K562 (cell line): ENCODE results near the gene SMAD3. TPM values are rescaled to one million over a fixed set of nuclear protein-coding genes. Genes with fewer than 3 reads are reported as not detected.

Experiments
- BCOR ChIP-seq: fragments of 450-650 bp; IDR thresholded peaks from 2 replicates; pipeline ENCODE4 v1.6.1; 2016
- COPS2 ChIP-seq: fragments of 450-650 bp; conservative IDR thresholded peaks from 2 replicates; pipeline ENCODE4 v1.6.1; 2016; ENCODE audit warnings: mild to moderate bottlenecking, moderate library complexity
- ETS1 ChIP-seq: conservative IDR thresholded peaks from 2 replicates; pipeline ENCODE4 v1.6.1; 2011; ENCODE audit warnings: low read depth, mild to moderate bottlenecking, low read length; ENCODE audit not compliant: control insufficient read depth
- EWSR1 ChIP-seq: fragments of 450-650 bp; IDR thresholded peaks from 2 replicates; pipeline ENCODE4 v1.6.1; 2018; ENCODE audit warnings: borderline replicate concordance, mild to moderate bottlenecking, low read depth, moderate library complexity; ENCODE audit not compliant: partially characterized antibody
- IRF2 ChIP-seq: sonication (generic); formaldehyde crosslinking; IDR thresholded peaks from 2 replicates; pipeline ENCODE4 v1.8.1; 2022; ENCODE audit warnings: mild to moderate bottlenecking, missing genetic modification reagents
- JUNB ChIP-seq: fragments of 450-650 bp; formaldehyde crosslinking; conservative IDR thresholded peaks from 2 replicates; pipeline ENCODE4 v1.4.0; 2020; ENCODE audit warnings: mild to moderate bottlenecking
- MTA1 ChIP-seq: fragments of 450-650 bp; IDR thresholded peaks from 2 replicates; pipeline ENCODE4 v1.6.1; 2017; ENCODE audit warnings: borderline replicate concordance
- NUFIP1 ChIP-seq: fragments of 450-650 bp; IDR thresholded peaks from 2 replicates; pipeline ENCODE4 v1.6.1; 2018; ENCODE audit not compliant: partially characterized antibody
- PREB ChIP-seq: sonication (generic); formaldehyde crosslinking; IDR thresholded peaks from 2 replicates; pipeline ENCODE4 v1.8.1; 2023; ENCODE audit warnings: mild to moderate bottlenecking, missing genetic modification reagents
- SRSF1 ChIP-seq: fragments of 200-400 bp; formaldehyde crosslinking; IDR thresholded peaks from 2 replicates; pipeline ENCODE4 v1.6.1; 2017; ENCODE audit warnings: mild to moderate bottlenecking, low read depth, low read length, moderate library complexity
- ZC3H8 ChIP-seq: fragments of 450-650 bp; IDR thresholded peaks from 2 replicates; pipeline ENCODE4 v1.6.1; 2017
- ZNF134 ChIP-seq: fragments of 250-450 bp; sonication (Bioruptor Pico); conservative IDR thresholded peaks from 2 replicates; pipeline ENCODE4 v1.4.0; 2020
- ZNF239 ChIP-seq: fragments of 250-450 bp; sonication (Bioruptor Pico); IDR thresholded peaks from 2 replicates; pipeline ENCODE4 v1.4.0; 2020; ENCODE audit warnings: mild to moderate bottlenecking
- polyA plus RNA-seq, 8 experiments: library from polyadenylated mRNA; depleted of rRNA in 4 of 8; stranded (reverse) in 5 of 8; unstranded in 3 of 8; fragments of >200 nt; fragmentation: Nextera tagmentation in 2 of 8; fragmentation: Illumina TruSeq in 1 of 8; extraction: Ambion mirVana in 2 of 8; extraction: Trizol in 1 of 8; gene quantifications; 2 replicates each; pipeline versions ENCODE4 v1.2.1 to v1.2.3, GENCODE V29; 2011 to 2014; ENCODE audit warnings: inconsistent platforms in 1 of 8, missing spikeins in 1 of 8
- total RNA-seq, 7 experiments: library from RNA; depleted of rRNA in 6 of 7; stranded (reverse); fragments of >200 nt in 6 of 7; fragmentation: Illumina TruSeq in 2 of 7; extraction: Trizol in 2 of 7; gene quantifications; 2 replicates each; pipeline versions ENCODE4 v1.2.1 to v1.2.3, GENCODE V29; 2011 to 2021; ENCODE audit warnings: low replicate concordance in 1 of 7
- TF ChIP-seq, protein P1 (sequence below), 2 experiments: fragments of 450-650 bp in 1 of 2; sonication (generic) in 1 of 2; formaldehyde crosslinking in 1 of 2; IDR thresholded peaks; 2 replicates each; pipeline versions ENCODE4 v1.7.1 to v1.9.0; 2016 to 2022; ENCODE audit warnings: inconsistent platforms in 1 of 2, mild to moderate bottlenecking in 1 of 2, missing genetic modification reagents in 1 of 2
- TF ChIP-seq, protein P2 (sequence below): fragments of 250-450 bp; sonication (Bioruptor Pico); IDR thresholded peaks from 2 replicates; pipeline ENCODE4 v1.8.0; 2022; ENCODE audit warnings: moderate library complexity, mild to moderate bottlenecking, inconsistent platforms

SMAD3 gene
- total and polyA plus RNA-seq, 9 of the 15 experiments (the other 6 are each of a cell fraction or from before 2014, with no cell fraction given), result 4.3 to 39.2 (median 11.1) TPM

DNA sequence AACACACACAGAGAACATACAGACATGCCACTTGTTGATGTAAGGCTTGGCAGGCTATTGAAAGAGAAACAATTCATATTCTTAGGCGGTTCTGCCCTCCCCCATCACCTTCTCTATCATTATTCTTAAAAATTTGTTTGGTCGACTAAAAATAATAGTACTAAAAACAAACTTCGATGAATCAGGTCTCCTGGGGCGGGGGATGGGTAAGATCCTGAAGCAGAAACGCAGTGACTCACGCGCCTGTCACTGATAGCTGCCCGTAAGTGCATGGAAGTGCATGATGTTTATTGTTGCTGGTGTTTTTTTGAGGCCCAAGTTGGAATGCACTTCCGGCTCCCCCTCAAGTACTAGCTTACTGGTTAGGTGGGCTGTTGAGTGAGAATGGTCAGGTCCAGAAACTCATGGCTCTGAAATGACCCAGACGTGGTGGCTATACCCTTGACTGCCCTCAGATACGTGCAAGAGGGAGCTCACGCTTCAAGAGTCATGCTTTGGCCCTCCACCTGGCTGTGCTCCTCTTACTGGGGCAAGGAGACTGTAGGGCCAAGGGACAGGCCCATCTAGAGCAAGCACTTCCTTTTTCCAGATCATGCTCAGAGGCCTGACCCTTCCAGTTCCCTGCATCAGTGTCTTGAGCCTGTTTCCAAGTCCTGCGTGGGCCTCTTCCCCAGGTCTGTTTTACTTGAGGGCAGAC, 10.9 kb downstream of the SMAD3 start (continued):
- no peak for TF ChIP-seq ETS1
- no peak for TF ChIP-seq ZC3H8
- TF ChIP-seq, protein P1, sequence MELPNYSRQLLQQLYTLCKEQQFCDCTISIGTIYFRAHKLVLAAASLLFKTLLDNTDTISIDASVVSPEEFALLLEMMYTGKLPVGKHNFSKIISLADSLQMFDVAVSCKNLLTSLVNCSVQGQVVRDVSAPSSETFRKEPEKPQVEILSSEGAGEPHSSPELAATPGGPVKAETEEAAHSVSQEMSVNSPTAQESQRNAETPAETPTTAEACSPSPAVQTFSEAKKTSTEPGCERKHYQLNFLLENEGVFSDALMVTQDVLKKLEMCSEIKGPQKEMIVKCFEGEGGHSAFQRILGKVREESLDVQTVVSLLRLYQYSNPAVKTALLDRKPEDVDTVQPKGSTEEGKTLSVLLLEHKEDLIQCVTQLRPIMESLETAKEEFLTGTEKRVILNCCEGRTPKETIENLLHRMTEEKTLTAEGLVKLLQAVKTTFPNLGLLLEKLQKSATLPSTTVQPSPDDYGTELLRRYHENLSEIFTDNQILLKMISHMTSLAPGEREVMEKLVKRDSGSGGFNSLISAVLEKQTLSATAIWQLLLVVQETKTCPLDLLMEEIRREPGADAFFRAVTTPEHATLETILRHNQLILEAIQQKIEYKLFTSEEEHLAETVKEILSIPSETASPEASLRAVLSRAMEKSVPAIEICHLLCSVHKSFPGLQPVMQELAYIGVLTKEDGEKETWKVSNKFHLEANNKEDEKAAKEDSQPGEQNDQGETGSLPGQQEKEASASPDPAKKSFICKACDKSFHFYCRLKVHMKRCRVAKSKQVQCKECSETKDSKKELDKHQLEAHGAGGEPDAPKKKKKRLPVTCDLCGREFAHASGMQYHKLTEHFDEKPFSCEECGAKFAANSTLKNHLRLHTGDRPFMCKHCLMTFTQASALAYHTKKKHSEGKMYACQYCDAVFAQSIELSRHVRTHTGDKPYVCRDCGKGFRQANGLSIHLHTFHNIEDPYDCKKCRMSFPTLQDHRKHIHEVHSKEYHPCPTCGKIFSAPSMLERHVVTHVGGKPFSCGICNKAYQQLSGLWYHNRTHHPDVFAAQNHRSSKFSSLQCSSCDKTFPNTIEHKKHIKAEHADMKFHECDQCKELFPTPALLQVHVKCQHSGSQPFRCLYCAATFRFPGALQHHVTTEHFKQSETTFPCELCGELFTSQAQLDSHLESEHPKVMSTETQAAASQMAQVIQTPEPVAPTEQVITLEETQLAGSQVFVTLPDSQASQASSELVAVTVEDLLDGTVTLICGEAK (IDR thresholded peaks at IDR 0.05), result no peak
- TF ChIP-seq, protein P1 (CRISPR knock-in tag; IDR thresholded peaks at IDR 0.05), result no peak
- TF ChIP-seq ZNF134 (CRISPR knock-in tag), result no peak
- TF ChIP-seq COPS2, result no peak
- no peak for TF ChIP-seq PREB (CRISPR knock-in tag)
- TF ChIP-seq JUNB (CRISPR knock-in tag), result no peak
- TF ChIP-seq SRSF1, result no peak
- TF ChIP-seq EWSR1, result no peak
- no peak for TF ChIP-seq NUFIP1
- TF ChIP-seq BCOR, result no peak
- peak; percentile 59; the same call in 1 of the 2 replicates for TF ChIP-seq MTA1
- TF ChIP-seq ZNF239 (CRISPR knock-in tag), result no peak
- TF ChIP-seq IRF2 (CRISPR knock-in tag), result no peak
- TF ChIP-seq, protein P2, sequence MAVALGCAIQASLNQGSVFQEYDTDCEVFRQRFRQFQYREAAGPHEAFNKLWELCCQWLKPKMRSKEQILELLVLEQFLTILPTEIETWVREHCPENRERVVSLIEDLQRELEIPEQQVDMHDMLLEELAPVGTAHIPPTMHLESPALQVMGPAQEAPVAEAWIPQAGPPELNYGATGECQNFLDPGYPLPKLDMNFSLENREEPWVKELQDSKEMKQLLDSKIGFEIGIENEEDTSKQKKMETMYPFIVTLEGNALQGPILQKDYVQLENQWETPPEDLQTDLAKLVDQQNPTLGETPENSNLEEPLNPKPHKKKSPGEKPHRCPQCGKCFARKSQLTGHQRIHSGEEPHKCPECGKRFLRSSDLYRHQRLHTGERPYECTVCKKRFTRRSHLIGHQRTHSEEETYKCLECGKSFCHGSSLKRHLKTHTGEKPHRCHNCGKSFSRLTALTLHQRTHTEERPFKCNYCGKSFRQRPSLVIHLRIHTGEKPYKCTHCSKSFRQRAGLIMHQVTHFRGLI (CRISPR knock-in tag), result no peak
